Karpas-422 (cell line): Measurements from ENCODE around the gene MS4A12. TPM values are rescaled to one million over a fixed set of nuclear protein-coding genes. Genes with fewer than 3 reads are reported as not detected.
"Not testable (repeated sequence)": the region's sequence is repeated elsewhere in the genome, so short reads cannot be mapped to it uniquely, and the experiment has no call there.

Experiments used
- DNase-seq: peaks from one replicate; pipeline ENCODE4 v3.0.0-alpha.2; 2015
- H2AFZ ChIP-seq: fragments of 200-600 bp; sonication (generic); 2 replicates; pipeline ENCODE4 v1.6.1; 2014; ENCODE audit warnings: antibody characterized with exemption, low read length, mixed read lengths
- H3K27ac ChIP-seq: fragments of 200-600 bp; sonication (generic); 2 replicates; pipeline ENCODE4 v1.5.1; 2014; ENCODE audit warnings: mild to moderate bottlenecking, low read length, moderate library complexity
- H3K27me3 ChIP-seq: fragments of 200-600 bp; sonication (generic); 2 replicates; pipeline ENCODE4 v1.6.1; 2014; ENCODE audit warnings: low read length, mixed read lengths
- H3K36me3 ChIP-seq: fragments of 200-600 bp; sonication (generic); 2 replicates; pipeline ENCODE4 v1.6.1; 2014; ENCODE audit warnings: low read length, mixed read lengths; ENCODE audit not compliant: insufficient read depth
- H3K4me1 ChIP-seq: fragments of 200-600 bp; sonication (generic); 2 replicates; pipeline ENCODE4 v1.6.1; 2014; ENCODE audit warnings: mild to moderate bottlenecking, low read length, mixed read lengths
- H3K4me2 ChIP-seq: fragments of 200-600 bp; sonication (generic); 2 replicates; pipeline ENCODE4 v1.6.1; 2014; ENCODE audit warnings: low read length, low read depth, mild to moderate bottlenecking; ENCODE audit not compliant: poor library complexity, severe bottlenecking
- H3K4me3 ChIP-seq: fragments of 200-600 bp; sonication (generic); 2 replicates; pipeline ENCODE4 v1.5.1; 2014; ENCODE audit warnings: mild to moderate bottlenecking, antibody characterized with exemption, low read length, mixed read lengths
- H3K79me2 ChIP-seq: fragments of 200-600 bp; sonication (generic); 2 replicates; pipeline ENCODE4 v1.6.1; 2014; ENCODE audit warnings: mild to moderate bottlenecking, low read length, mixed read lengths
- H3K9ac ChIP-seq: fragments of 200-600 bp; sonication (generic); 2 replicates; pipeline ENCODE4 v1.6.0; 2014; ENCODE audit warnings: low read length
- H3K9me2 ChIP-seq: fragments of 200-600 bp; sonication (generic), shearing (Covaris generic); replicated peaks from 2 replicates; pipeline ENCODE4 v1.6.0; 2014; ENCODE audit warnings: mild to moderate bottlenecking, low read length, moderate library complexity; ENCODE audit not compliant: insufficient read depth
- H3K9me3 ChIP-seq: fragments of 300-700, 200-600 bp; sonication (generic); 2 replicates; pipeline ENCODE4 v1.6.1; 2014; ENCODE audit warnings: low read length, mixed read lengths
- H4K20me1 ChIP-seq: fragments of 200-600 bp; sonication (generic); 2 replicates; pipeline ENCODE4 v1.6.1; 2014; ENCODE audit warnings: mild to moderate bottlenecking, antibody characterized with exemption, low read length, low read depth; ENCODE audit not compliant: insufficient read depth
- total RNA-seq: library from RNA; depleted of rRNA; stranded (reverse); fragments of >200 nt; shearing (Covaris generic); gene quantifications from 2 replicates; pipeline ENCODE4 v1.2.3, GENCODE V29; 2014; ENCODE audit warnings: low replicate concordance

MS4A12 gene
- total RNA-seq, 1 experiment from 2014 or later = 8.2 TPM

DNA sequence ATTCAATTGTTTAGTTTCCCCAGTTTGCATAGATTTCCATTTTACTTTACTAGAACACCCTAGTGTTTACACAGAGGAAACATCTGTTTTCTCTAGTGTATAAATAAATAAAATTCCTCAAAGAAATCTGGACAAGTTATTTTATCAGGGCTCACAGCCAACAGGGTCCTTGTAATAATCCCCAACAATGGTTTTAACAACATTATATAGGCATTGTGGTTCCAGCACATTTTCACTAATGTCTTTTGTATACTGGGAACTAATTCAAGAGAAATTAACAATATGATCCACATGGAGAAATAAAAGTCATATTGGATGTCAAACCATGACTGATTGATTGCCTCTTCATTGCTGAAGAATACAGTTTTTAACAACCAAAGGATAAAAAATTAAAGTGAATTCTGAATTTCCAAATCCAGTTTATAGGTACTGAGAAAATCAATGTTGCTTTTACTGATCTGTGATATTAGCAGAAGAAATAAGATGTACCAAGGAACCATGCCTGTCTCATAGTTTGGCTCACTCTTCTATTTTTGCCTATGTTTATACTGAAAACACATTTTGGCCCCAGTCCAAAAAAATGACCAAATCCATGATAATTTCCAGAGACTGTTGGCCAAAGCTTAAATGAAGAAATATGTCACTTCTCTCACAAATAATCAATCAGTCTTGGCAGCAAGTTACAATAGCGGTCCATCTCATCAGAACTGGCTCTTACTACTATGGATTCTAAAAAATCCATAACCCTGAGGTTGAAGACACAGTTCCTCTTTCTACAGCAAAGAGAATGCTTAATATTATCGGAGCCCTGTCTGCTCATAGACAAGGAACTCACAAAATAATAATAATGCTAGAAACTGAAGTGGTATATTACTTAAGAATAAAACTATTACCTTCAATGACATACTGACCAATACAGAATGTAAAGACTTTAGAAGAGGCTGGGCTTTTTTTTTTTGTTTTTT, 21.2 kb downstream of the MS4A12 start:
- Histone ChIP-seq H3K4me2 (peak overlapping the region; percentile 72), H3K4me1 (peaks cover 35% of the 10 kb centered on the region), H3K79me2 (no peaks in the 10 kb centered on the region), H3K9ac (no peak overlapping the region), H3K9me2 (no peaks in the 10 kb centered on the region), H4K20me1 (no peaks in the 10 kb centered on the region), H3K27me3 (no peaks in the 10 kb centered on the region), H2AFZ (no peak overlapping the region), H3K36me3 (no peaks in the 10 kb centered on the region), H3K27ac (no peak overlapping the region), H3K4me3 (no peak overlapping the region), H3K9me3 (no peaks in the 10 kb centered on the region)
- DNase-seq = no peak

DNA sequence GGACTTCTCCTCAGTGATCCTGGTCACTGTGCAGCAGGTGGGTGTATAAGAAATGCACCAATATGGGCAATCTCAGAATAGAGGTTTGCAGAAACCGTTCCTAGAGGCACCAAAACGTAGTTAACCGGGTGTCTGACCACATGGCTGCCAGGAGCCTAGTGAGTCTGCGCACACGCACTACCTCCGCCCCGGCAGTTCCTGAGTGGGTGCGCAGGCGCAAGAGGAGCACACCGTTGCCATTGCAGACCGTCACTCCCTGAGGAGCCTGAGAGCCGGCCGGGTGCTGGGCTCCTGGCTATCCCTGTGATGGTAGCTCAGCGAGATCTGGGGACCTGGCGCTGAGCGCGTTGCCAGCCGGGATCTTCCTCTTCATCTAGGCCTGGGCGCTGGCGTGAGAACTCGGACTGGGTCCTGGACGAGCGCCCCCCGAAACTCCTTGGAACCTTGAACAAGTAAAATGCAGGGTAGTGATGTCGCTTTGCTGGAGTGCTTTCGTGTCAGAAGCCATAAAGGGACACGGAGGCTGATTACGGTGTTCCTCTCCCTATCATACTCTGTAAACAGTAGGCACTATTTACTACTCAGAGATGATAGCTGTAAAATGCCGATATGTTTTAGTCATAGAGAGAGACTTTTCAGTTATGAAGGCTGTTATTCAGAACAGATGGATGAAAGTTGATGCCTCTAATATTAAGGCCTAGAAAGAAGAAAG, 22.7 kb downstream of the MS4A12 start, which contains the start of gene MS4A13:
Gene MS4A13 (plus strand): TSS at position 249 of the 712 bp plus-strand sequence. CDS start 2,692 bp downstream, outside the sequence.
- H3K9ac ChIP-seq = no peak within 1 kb of the TSS
- H3K27ac ChIP-seq = no peak within 1 kb of the TSS
- no peaks in the 10 kb centered on the region for H4K20me1 ChIP-seq
- peaks cover 35% of the 10 kb centered on the region for H3K4me1 ChIP-seq
- H3K36me3 ChIP-seq = no peaks in the 10 kb centered on the region
- no peaks in the 10 kb centered on the region for H3K9me2 ChIP-seq
- H3K4me3 ChIP-seq = no peak within 1 kb of the TSS
- no peak within 1 kb of the TSS for H2AFZ ChIP-seq
- H3K9me3 ChIP-seq = no peaks in the 10 kb centered on the region
- no peaks in the 10 kb centered on the region for H3K79me2 ChIP-seq
- no peak for DNase-seq
- no peak within 1 kb of the TSS for H3K4me2 ChIP-seq
- H3K27me3 ChIP-seq = no peaks in the 10 kb centered on the region

GRCh38 chr11:60528465-60528864, 35.9 kb downstream of the MS4A12 start:
- peak overlapping the region; percentile 9; the same call in 1 of the 2 replicates for H3K4me3 ChIP-seq
- H3K9me3 ChIP-seq = no peaks in the 10 kb centered on the region
- peak overlapping the region; percentile 50 for H3K4me2 ChIP-seq
- no peaks in the 10 kb centered on the region for H3K79me2 ChIP-seq
- H4K20me1 ChIP-seq = no peaks in the 10 kb centered on the region
- H3K9me2 ChIP-seq = no peaks in the 10 kb centered on the region
- H3K4me1 ChIP-seq = peaks cover 21% of the 10 kb centered on the region
- H3K27ac ChIP-seq = peak overlapping the region; percentile 88
- peak overlapping the region; percentile 4 for H2AFZ ChIP-seq
- peak overlapping the region; percentile 20 for H3K9ac ChIP-seq
- H3K27me3 ChIP-seq = no peaks in the 10 kb centered on the region
- DNase-seq = no peak
- H3K36me3 ChIP-seq = no peaks in the 10 kb centered on the region

- peak; percentile 90 for DNase-seq
- peak overlapping the region; percentile 50 for H3K4me2 ChIP-seq
These were observed 36.4 kb downstream of the MS4A12 start for GRCh38 chr11:60528934-60529333.

DNA sequence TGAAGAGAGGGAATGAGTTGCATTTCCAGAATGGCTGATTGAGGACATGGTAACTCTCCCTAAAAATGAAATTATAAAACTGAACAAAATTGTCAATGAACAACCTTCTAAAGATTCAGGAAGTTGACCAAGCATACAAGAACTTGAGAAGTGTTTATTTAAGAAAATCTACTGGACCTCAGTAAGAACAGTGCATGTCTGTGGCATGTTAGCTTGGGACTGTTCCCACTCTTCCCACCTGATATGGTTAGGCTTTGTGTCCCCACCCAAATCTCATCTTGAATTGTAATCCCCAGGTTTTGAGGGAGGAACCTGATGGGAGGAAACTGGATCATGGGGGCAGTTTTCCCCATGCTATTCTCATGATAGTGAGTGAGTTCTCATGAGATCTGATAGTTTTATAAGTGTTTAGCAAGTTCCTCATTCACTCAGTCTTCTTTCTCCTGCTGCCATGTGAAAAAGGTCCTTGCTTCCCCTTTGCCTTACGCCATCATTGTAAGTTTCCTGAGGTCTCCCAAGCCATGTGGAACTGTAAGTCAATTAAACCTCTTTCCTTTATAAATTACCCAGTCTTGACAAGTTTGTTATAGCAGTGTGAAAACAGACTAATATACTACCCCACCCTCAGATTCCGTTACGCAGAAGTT, 38.0 kb downstream of the MS4A12 start:
- H3K36me3 ChIP-seq = no peaks in the 10 kb centered on the region
- H3K9me2 ChIP-seq = no peaks in the 10 kb centered on the region
- H3K27me3 ChIP-seq = no peaks in the 10 kb centered on the region
- no peak for DNase-seq
- H3K27ac ChIP-seq = no peak overlapping the region
- H4K20me1 ChIP-seq = no peaks in the 10 kb centered on the region
- H3K9ac ChIP-seq = no peak overlapping the region
- no peak overlapping the region for H2AFZ ChIP-seq
- no peaks in the 10 kb centered on the region for H3K79me2 ChIP-seq
- no peak overlapping the region for H3K4me2 ChIP-seq
- peaks cover 21% of the 10 kb centered on the region for H3K4me1 ChIP-seq
- no peaks in the 10 kb centered on the region for H3K9me3 ChIP-seq
- no peak overlapping the region for H3K4me3 ChIP-seq

More at GRCh38 chr11:60528934-60529333, 36.4 kb downstream of the MS4A12 start:
- Histone ChIP-seq H3K27me3 (no peaks in the 10 kb centered on the region), H3K9me3 (no peaks in the 10 kb centered on the region), H3K4me3 (no peak overlapping the region), H2AFZ (no peak overlapping the region), H3K36me3 (no peaks in the 10 kb centered on the region), H3K4me1 (peaks cover 21% of the 10 kb centered on the region), H4K20me1 (no peaks in the 10 kb centered on the region), H3K27ac (peak overlapping the region; percentile 88), H3K9ac (peak overlapping the region; percentile 20), H3K79me2 (no peaks in the 10 kb centered on the region), H3K9me2 (no peaks in the 10 kb centered on the region)

DNA sequence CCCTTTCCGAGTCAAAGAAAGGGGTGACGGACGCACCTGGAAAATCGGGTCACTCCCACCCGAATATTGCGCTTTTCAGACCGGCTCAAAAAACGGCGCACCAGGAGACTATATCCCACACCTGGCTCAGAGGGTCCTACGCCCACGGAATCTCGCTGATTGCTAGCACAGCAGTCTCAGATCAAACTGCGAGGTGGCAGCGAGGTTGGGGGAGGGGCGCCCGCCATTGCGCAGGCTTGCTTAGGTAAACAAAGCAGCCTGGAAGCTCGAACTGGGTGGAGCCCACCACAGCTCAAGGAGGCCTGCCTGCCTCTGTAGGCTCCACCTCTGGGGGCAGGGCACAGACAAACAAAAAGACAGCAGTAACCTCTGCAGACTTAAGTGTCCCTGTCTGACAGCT, 39.8 kb downstream of the MS4A12 start:
- H3K27me3 ChIP-seq, H3K79me2 ChIP-seq, H3K4me3 ChIP-seq, H3K9me3 ChIP-seq, H3K36me3 ChIP-seq, H3K4me2 ChIP-seq, H3K27ac ChIP-seq, H3K9me2 ChIP-seq, H3K9ac ChIP-seq, H4K20me1 ChIP-seq, DNase-seq, H2AFZ ChIP-seq: not testable (repeated sequence)
- H3K4me1 ChIP-seq = peaks cover 17% of the 10 kb centered on the region

DNA sequence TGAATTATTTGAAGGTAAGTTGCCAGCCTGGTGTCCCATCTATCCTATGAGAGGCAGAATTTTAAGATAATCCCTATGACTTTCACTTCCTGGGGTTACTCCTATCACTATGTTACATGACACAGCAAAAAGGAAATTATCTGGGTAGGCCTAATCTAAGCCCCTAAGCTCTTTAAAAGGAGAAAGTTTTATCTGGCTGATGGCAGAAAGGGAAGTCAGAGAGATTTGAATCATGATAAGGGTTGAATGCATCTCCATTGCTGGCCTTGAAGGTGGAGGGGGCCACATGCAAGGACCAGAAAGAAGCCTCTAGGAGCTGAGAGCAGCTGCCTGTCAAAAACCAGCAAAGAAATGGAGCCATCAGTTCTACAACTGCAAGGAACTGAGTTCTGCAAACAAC, 46.0 kb downstream of the MS4A12 start:
- H3K27ac ChIP-seq, H3K36me3 ChIP-seq, H3K79me2 ChIP-seq, H3K4me1 ChIP-seq, H3K27me3 ChIP-seq, H3K9ac ChIP-seq, H3K4me2 ChIP-seq, H3K9me3 ChIP-seq, H3K4me3 ChIP-seq, H4K20me1 ChIP-seq, DNase-seq, H2AFZ ChIP-seq, H3K9me2 ChIP-seq: not testable (repeated sequence)

DNA sequence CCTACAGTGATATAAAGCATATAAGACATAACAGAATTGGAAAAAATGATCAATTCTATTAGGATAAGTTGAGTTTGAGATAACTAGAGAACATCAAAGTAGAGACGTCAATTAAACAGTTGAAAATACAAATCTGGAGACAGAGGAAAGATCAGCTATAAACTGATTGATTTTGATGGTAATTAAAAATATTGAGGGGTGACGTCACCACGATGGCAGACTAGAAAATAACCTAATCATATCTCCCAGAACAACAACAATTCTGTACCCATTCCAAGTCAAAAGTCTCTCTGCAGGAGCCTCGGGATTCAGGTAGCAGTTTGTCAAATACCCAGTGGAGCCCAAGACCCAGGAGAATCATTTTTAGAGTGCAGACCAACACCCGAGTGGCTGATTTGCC, 51.5 kb downstream of the MS4A12 start:
- no peaks in the 10 kb centered on the region for H4K20me1 ChIP-seq
- no peaks in the 10 kb centered on the region for H3K4me1 ChIP-seq
- no peak overlapping the region for H3K4me2 ChIP-seq
- no peaks in the 10 kb centered on the region for H3K9me2 ChIP-seq
- no peak overlapping the region for H2AFZ ChIP-seq
- no peaks in the 10 kb centered on the region for H3K27me3 ChIP-seq
- no peaks in the 10 kb centered on the region for H3K36me3 ChIP-seq
- H3K9me3 ChIP-seq = peaks cover 5% of the 10 kb centered on the region; the same call in 1 of the 2 replicates
- no peak overlapping the region for H3K9ac ChIP-seq
- DNase-seq = no peak
- no peak overlapping the region for H3K4me3 ChIP-seq
- no peaks in the 10 kb centered on the region for H3K79me2 ChIP-seq
- H3K27ac ChIP-seq = no peak overlapping the region
